Stimulated activated CD4-positive, alpha-beta T cell treated with anti-CD3 and anti-CD28 coated beads, Interleukin-2, amount 100 ng/mL, for 48 hours (primary cell): ENCODE measurements around the gene MTMR10.

Experiments used
- DNase-seq, 2 donors: peaks; one replicate each; pipeline ENCODE4 v3.0.0-alpha.2; 2020

MTMR10 gene

GRCh38 chr15:30991255-30992235, at the start of gene MTMR10:
Gene MTMR10 (minus strand): TSS chr15:30991628. CDS start chr15:30991506, 122 bp downstream.
- DNase-seq, result peak; percentile 67 to 70

GRCh38 chr15:31040611-31041010, 49.2 kb upstream of the MTMR10 start:
- no peak for DNase-seq

GRCh38 chr15:31039961-31040360, 48.5 kb upstream of the MTMR10 start:
- DNase-seq, result no peak

GRCh38 chr15:31037731-31038477, 46.5 kb upstream of the MTMR10 start:
- DNase-seq, result no peak

- no peak for DNase-seq
Observed at GRCh38 chr15:31036783-31037182, 45.4 kb upstream of the MTMR10 start.

- no peak for DNase-seq
Observed at GRCh38 chr15:31035610-31036009, 44.2 kb upstream of the MTMR10 start.

- DNase-seq, result no peak
Observed at GRCh38 chr15:31034152-31034551, 42.7 kb upstream of the MTMR10 start.

GRCh38 chr15:31032961-31033371, 41.5 kb upstream of the MTMR10 start:
- no peak for DNase-seq

- DNase-seq, result no peak
Observed at GRCh38 chr15:31031471-31032067, 40.1 kb upstream of the MTMR10 start.

- DNase-seq, result no peak
Observed at GRCh38 chr15:31027910-31028578, 36.6 kb upstream of the MTMR10 start.

- DNase-seq, result no peak
Observed at GRCh38 chr15:31025996-31026395, 34.6 kb upstream of the MTMR10 start.

GRCh38 chr15:31024979-31025378, 33.6 kb upstream of the MTMR10 start:
- DNase-seq, result no peak

- no peak for DNase-seq
Observed at GRCh38 chr15:31024330-31024729, 32.9 kb upstream of the MTMR10 start.

GRCh38 chr15:31023841-31024240, 32.4 kb upstream of the MTMR10 start:
- DNase-seq, result no peak

- DNase-seq, result no peak
Observed at GRCh38 chr15:31021067-31021665, 29.7 kb upstream of the MTMR10 start.

GRCh38 chr15:31020542-31020941, 29.1 kb upstream of the MTMR10 start:
- DNase-seq, result no peak

GRCh38 chr15:31019986-31020385, 28.6 kb upstream of the MTMR10 start:
- DNase-seq, result no peak

- no peak for DNase-seq
Observed at GRCh38 chr15:31017311-31017710, 25.9 kb upstream of the MTMR10 start.

GRCh38 chr15:31016446-31016915, 25.1 kb upstream of the MTMR10 start:
- no peak for DNase-seq

- no peak for DNase-seq
Observed at GRCh38 chr15:31014608-31014925, 23.1 kb upstream of the MTMR10 start.

GRCh38 chr15:31013863-31014607, 22.6 kb upstream of the MTMR10 start:
- DNase-seq, result no peak

GRCh38 chr15:31012455-31012854, 21.0 kb upstream of the MTMR10 start:
- DNase-seq, result no peak
